ENCODE measurements around the gene KEAP1. TPM values are rescaled to one million over a fixed set of nuclear protein-coding genes. Genes with fewer than 3 reads are reported as not detected.

KEAP1 gene
- total and polyA plus RNA-seq, 4 experiments from 2014 or later: 35.7 to 60.1 (median 52.1) TPM

DNA sequence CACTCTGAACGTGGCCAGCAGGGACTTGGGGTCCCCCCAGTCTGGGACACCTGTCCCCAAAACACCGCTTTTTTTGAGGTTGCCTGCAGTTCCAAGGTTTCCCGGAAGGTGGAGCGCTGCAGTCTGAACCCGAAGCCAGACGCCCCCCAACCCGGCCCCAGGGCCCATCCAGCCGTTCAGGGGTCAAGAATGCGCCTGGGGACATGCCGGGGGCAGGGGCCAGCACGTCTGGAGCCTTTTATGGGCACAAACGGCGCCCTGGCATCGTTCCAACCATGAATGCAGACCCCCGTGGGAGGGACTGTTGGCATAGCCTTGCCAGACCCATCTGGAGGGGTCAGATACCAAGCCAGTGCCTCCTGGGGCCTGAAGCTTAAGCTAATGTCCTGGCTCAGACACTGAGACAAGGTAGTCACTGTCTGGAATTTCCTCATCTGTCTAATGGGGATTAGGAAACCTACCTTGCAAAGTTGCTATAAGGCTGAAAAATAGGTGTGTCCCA lies 7.2 kb upstream of the KEAP1 start:
- DNase-seq: peak in 4 of 5 donors; percentile 39 to 59 (median 50)
- Histone ChIP-seq H3K27ac (ENCODE audit: low read depth, low read length) (no peak overlapping the region), H3K4me3 (ENCODE audit: low read length in 2 of 2) (no peak overlapping the region), H3K36me3 (ENCODE audit: insufficient read depth, low read length) (no peaks in the 10 kb centered on the region), H3K4me1 (ENCODE audit: insufficient read depth, low read length) (peaks cover 34% of the 10 kb centered on the region), H3K9me3 (ENCODE audit: control insufficient read depth in 1 of 2, low read length in 2 of 2) (no peaks in the 10 kb centered on the region), H3K27me3 (ENCODE audit: insufficient read depth, low read length) (peaks cover 20% of the 10 kb centered on the region)
- H3K4me1 Mint-ChIP-seq: peaks cover 16 to 40% (median 21%) of the 10 kb centered on the region in 4 donors
- H3K36me3 Mint-ChIP-seq: peaks cover 0 to 2% of the 10 kb centered on the region in 2 donors
- no peak overlapping the region for H3K4me3 Mint-ChIP-seq
- ChIA-PET CTCF (ENCODE audit: partially characterized antibody) (interaction anchor here (0.8 to 2.2 kb wide), 15 partner anchors 10 to 192 kb away, joined by 3 to 7 read pairs (median 4); partner anchors contain the start of gene QTRT1), POLR2A (ENCODE audit: partially characterized antibody) (no interaction called here)
- H3K27me3 Mint-ChIP-seq: peaks cover 14 to 16% of the 10 kb centered on the region in 2 donors
- no peak overlapping the region for H3K27ac Mint-ChIP-seq
- intact Hi-C loops (cut with micrococcal nuclease): no loop called here
- no peaks in the 10 kb centered on the region for H3K9me3 Mint-ChIP-seq

DNA sequence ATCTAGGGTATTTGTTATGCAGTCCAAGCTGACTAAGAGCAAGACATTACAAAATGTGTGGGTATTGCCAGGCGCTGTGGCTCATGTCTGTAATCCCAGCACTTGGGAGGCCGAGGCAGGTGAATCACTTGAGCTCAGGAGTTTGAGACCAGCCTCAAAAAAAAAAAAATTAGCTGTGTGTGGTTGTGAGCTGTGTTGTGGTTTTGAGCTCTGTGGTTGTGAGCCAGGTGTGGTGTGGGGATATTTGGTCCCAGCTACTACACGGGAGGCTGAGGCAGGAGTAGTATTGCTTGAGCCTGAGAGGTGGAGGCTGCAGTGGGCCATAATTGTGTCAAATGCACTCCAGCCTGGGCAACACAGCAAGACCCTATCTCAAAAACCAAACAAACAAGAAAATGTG lies 5.6 kb upstream of the KEAP1 start:
- peaks cover 15 to 35% (median 22%) of the 10 kb centered on the region in 4 donors for H3K4me1 Mint-ChIP-seq
- Histone ChIP-seq H3K4me1 (ENCODE audit: insufficient read depth, low read length) (peaks cover 24% of the 10 kb centered on the region), H3K9me3 (ENCODE audit: control insufficient read depth in 1 of 2, low read length in 2 of 2) (no peaks in the 10 kb centered on the region), H3K27me3 (ENCODE audit: insufficient read depth, low read length) (peaks cover 8% of the 10 kb centered on the region), H3K27ac (ENCODE audit: low read depth, low read length) (no peak overlapping the region), H3K36me3 (ENCODE audit: insufficient read depth, low read length) (no peaks in the 10 kb centered on the region), H3K4me3 (ENCODE audit: low read length in 2 of 2) (no peak overlapping the region)
- intact Hi-C loops (cut with micrococcal nuclease): loop anchor here (10.0 kb wide), 1 partner anchor 196 kb away; the partner anchor contains the start of gene QTRT1
- no peaks in the 10 kb centered on the region for H3K9me3 Mint-ChIP-seq
- no peak for DNase-seq
- peak overlapping the region in 2 of 8 donors; percentile 11 to 12 for H3K4me3 Mint-ChIP-seq
- POLR2A ChIA-PET (ENCODE audit: partially characterized antibody): interaction anchor here (1.3 kb wide), 1 partner anchor 60 kb away, joined by 3 read pairs; no protein-coding TSS in a partner anchor
- peaks cover 8% of the 10 kb centered on the region in 2 donors for H3K27me3 Mint-ChIP-seq
- CTCF ChIA-PET (ENCODE audit: partially characterized antibody): interaction anchor here (0.6 to 3.2 kb wide), 18 partner anchors 8 to 695 kb away, joined by 3 to 15 read pairs (median 4); partner anchors contain the start of gene QTRT1
- H3K36me3 Mint-ChIP-seq: peaks cover 0 to 2% of the 10 kb centered on the region in 2 donors
- H3K27ac Mint-ChIP-seq: peak overlapping the region in 2 of 7 donors; percentile 55 to 61

DNA sequence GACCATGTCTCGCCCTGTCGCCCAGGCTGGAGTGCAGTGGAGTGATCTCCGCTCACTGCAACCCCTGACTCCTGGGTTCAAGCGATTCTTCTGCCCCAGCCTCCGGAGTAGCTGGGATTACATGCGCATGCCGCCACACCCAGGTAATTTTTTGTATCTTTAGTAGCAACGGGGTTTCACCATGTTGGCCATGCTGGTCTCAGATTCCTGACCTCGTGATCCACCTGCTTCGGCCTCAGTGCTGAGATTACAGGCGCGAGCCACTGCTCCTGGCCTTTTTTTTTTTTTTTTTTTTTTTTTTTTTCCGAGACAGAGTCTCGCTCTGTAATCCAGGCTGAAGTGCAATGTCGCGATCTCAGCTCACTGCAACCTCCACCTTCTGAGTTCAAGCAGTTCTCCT lies 4.9 kb upstream of the KEAP1 start:
- POLR2A ChIA-PET (ENCODE audit: partially characterized antibody): interaction anchor here (0.6 to 1.3 kb wide), 2 partner anchors 60 to 95 kb away, joined by 3 to 4 read pairs; no protein-coding TSS in a partner anchor
- Histone ChIP-seq H3K4me1 (ENCODE audit: insufficient read depth, low read length) (peaks cover 28% of the 10 kb centered on the region), H3K36me3 (ENCODE audit: insufficient read depth, low read length) (no peaks in the 10 kb centered on the region), H3K4me3 (ENCODE audit: low read length in 2 of 2) (no peak overlapping the region), H3K27me3 (ENCODE audit: insufficient read depth, low read length) (peaks cover 1% of the 10 kb centered on the region), H3K27ac (ENCODE audit: low read depth, low read length) (no peak overlapping the region), H3K9me3 (ENCODE audit: control insufficient read depth in 1 of 2, low read length in 2 of 2) (no peaks in the 10 kb centered on the region)
- H3K27ac Mint-ChIP-seq: no peak overlapping the region
- intact Hi-C loops (cut with micrococcal nuclease): loop anchor here (10.0 kb wide), 1 partner anchor 197 kb away; the partner anchor contains the start of gene QTRT1
- H3K4me1 Mint-ChIP-seq: peaks cover 11 to 33% (median 19%) of the 10 kb centered on the region in 4 donors
- H3K27me3 Mint-ChIP-seq: peaks cover 2% of the 10 kb centered on the region in 2 donors
- no peak overlapping the region for H3K4me3 Mint-ChIP-seq
- CTCF ChIA-PET (ENCODE audit: partially characterized antibody): interaction anchor here (0.6 to 3.2 kb wide), 19 partner anchors 8 to 694 kb away, joined by 3 to 15 read pairs (median 3); partner anchors contain the start of gene QTRT1
- no peak for DNase-seq
- peaks cover 0 to 3% of the 10 kb centered on the region in 2 donors for H3K36me3 Mint-ChIP-seq
- H3K9me3 Mint-ChIP-seq: peaks cover 0 to 1% (median 0%) of the 10 kb centered on the region in 8 donors

DNA sequence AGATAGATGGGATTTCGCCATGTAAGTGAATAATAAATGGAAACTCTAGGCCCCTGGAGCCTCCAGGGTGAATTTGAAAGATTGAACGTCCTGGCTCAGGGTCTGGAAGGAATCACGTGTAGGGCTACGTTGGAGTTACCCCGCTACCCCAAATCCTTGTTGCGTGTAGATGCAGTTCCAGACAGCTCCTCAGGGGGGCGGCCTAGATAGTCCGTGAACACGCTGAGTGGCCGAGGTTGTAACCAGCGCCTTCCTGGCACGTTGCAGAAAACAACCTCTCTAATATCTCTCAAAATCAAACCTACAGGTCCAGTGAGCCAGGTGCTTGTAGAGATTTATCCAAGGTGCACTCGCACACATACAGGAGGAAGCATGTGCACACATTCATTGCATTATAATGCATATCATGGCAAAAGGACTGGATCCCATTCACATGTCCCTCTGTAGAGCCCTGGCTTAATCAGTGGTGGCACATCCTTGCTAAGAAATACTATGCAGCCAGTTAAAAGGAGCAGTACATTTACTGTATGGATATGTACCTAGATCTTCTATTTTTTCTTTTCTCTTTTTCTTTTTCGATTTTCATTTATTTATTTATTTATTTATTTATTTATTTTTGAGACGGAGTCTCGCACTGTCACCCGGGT lies 2.5 kb upstream of the KEAP1 start:
- H3K4me3 ChIP-seq (ENCODE audit: low read length in 2 of 2): no peak overlapping the region
- ChIA-PET CTCF (ENCODE audit: partially characterized antibody) (interaction anchor here (0.7 to 3.2 kb wide), 10 partner anchors 9 to 139 kb away, joined by 3 to 12 read pairs (median 4); no protein-coding TSS in a partner anchor), POLR2A (ENCODE audit: partially characterized antibody) (interaction anchor here (0.5 to 1.5 kb wide), 3 partner anchors 53 to 62 kb away, joined by 3 to 10 read pairs (median 4); partner anchors contain the start of gene KRI1)
- intact Hi-C loops (cut with micrococcal nuclease): loop anchor here (1.0 to 10.0 kb wide), 4 partner anchors 37 to 199 kb away; partner anchors contain the start of genes ATG4D and QTRT1
- H3K9me3 Mint-ChIP-seq: peaks cover 0 to 1% (median 0%) of the 10 kb centered on the region in 8 donors
- peak; percentile 74 to 81 (median 78) for DNase-seq
- H3K9me3 ChIP-seq (ENCODE audit: control insufficient read depth in 1 of 2, low read length in 2 of 2): no peaks in the 10 kb centered on the region
- H3K27ac ChIP-seq (ENCODE audit: low read depth, low read length): no peak overlapping the region
- no peaks in the 10 kb centered on the region for H3K27me3 Mint-ChIP-seq
- peaks cover 41% of the 10 kb centered on the region for H3K4me1 ChIP-seq (ENCODE audit: insufficient read depth, low read length)
- H3K36me3 Mint-ChIP-seq: peaks cover 0 to 5% of the 10 kb centered on the region in 2 donors
- H3K27ac Mint-ChIP-seq: peak overlapping the region; percentile 42 to 84 (median 73)
- peaks cover 15 to 43% (median 27%) of the 10 kb centered on the region in 4 donors for H3K4me1 Mint-ChIP-seq
- H3K4me3 Mint-ChIP-seq: peak overlapping the region in 6 of 8 donors; percentile 26 to 80 (median 66)
- H3K27me3 ChIP-seq (ENCODE audit: insufficient read depth, low read length): no peaks in the 10 kb centered on the region
- no peaks in the 10 kb centered on the region for H3K36me3 ChIP-seq (ENCODE audit: insufficient read depth, low read length)

DNA sequence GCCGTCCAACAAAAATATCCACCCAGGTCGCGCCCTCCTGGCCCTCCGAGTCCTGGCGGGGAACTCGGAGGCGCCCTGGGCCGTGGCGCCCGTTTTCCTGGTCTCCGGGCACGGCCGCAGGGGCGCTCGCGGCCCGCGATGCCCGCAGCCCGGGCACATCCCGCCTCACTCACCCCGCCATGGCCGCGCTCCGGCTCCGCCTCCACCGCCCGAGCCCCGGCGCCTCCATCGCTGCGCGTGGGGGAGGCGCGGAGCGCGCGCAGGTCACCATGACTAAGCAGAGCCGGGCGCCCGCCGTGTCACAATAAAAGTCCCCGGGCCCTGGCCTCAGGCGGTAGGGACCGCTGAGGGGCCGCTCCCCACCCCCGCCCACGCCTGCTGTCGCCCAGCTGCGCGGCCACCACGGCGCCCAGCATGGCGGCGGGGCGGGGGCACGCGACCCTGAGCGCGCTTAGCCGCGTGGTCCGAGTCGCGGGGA lies 593 bp downstream of the KEAP1 start:
- Mint-ChIP-seq H3K4me3 (peak overlapping the region; percentile 84 to 90 (median 88)), H3K27ac (peak overlapping the region; percentile 81 to 94 (median 90)), H3K9me3 (peaks cover 0 to 1% (median 0%) of the 10 kb centered on the region in 8 donors), H3K36me3 (peaks cover 8 to 20% of the 10 kb centered on the region in 2 donors), H3K4me1 (peaks cover 21 to 49% (median 35%) of the 10 kb centered on the region in 4 donors), H3K27me3 (no peaks in the 10 kb centered on the region)
- peaks cover 9% of the 10 kb centered on the region for H3K36me3 ChIP-seq (ENCODE audit: insufficient read depth, low read length)
- H3K27ac ChIP-seq (ENCODE audit: low read depth, low read length): peak overlapping the region; percentile 87
- CTCF ChIA-PET (ENCODE audit: partially characterized antibody): interaction anchor here (1.9 kb wide), 1 partner anchor 19 kb away, joined by 4 read pairs; no protein-coding TSS in a partner anchor
- POLR2A ChIA-PET (ENCODE audit: partially characterized antibody): interaction anchor here (0.6 to 1.0 kb wide), 3 partner anchors 65 to 153 kb away, joined by 3 to 4 read pairs (median 3); no protein-coding TSS in a partner anchor
- peak; percentile 83 to 88 (median 87) for DNase-seq
- peaks cover 47% of the 10 kb centered on the region for H3K4me1 ChIP-seq (ENCODE audit: insufficient read depth, low read length)
- intact Hi-C loops (cut with micrococcal nuclease): loop anchor here (2.0 to 10.0 kb wide), 4 partner anchors 24 to 202 kb away; partner anchors contain the start of gene QTRT1
- H3K27me3 ChIP-seq (ENCODE audit: insufficient read depth, low read length): no peaks in the 10 kb centered on the region
- no peaks in the 10 kb centered on the region for H3K9me3 ChIP-seq (ENCODE audit: control insufficient read depth in 1 of 2, low read length in 2 of 2)
- peak overlapping the region; percentile 50 to 97 for H3K4me3 ChIP-seq (ENCODE audit: low read length in 2 of 2)

DNA sequence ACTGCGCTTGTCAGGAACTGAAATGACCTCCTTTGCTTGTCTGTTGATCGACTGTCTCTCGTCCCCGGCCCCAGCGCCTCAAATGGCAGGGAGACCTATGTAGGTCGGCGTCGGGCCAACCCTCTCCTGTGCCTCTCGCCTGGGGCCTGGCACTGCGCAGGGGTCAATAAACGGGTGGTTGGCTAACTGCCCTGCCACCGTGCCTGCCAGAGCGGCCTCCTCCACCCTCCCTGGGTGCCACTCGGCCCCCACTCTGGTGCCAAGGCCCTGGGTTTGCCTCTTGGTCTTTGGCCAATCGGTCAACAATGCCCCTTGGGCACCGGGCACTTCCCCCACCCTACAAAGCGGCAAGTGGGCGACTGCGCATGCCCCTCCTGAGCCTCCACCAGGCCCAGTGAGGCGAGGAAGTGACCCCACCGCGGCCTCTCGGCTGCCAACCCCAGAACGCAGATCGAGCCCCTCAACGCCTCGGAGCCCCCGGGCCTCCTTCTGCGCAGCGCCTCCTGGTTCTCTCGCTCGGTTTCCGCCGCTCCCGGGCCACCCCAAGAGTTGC lies 1.1 kb downstream of the KEAP1 start:
- intact Hi-C loops (cut with micrococcal nuclease): loop anchor here (2.0 to 10.0 kb wide), 4 partner anchors 23 to 203 kb away; partner anchors contain the start of gene QTRT1
- H3K9me3 Mint-ChIP-seq: peaks cover 0 to 1% (median 0%) of the 10 kb centered on the region in 8 donors
- Histone ChIP-seq H3K36me3 (ENCODE audit: insufficient read depth, low read length) (peaks cover 9% of the 10 kb centered on the region), H3K4me3 (ENCODE audit: low read length in 2 of 2) (peak overlapping the region; percentile 50 to 97), H3K9me3 (ENCODE audit: control insufficient read depth in 1 of 2, low read length in 2 of 2) (no peaks in the 10 kb centered on the region), H3K4me1 (ENCODE audit: insufficient read depth, low read length) (peaks cover 47% of the 10 kb centered on the region), H3K27me3 (ENCODE audit: insufficient read depth, low read length) (no peaks in the 10 kb centered on the region), H3K27ac (ENCODE audit: low read depth, low read length) (peak overlapping the region; percentile 87)
- POLR2A ChIA-PET (ENCODE audit: partially characterized antibody): interaction anchor here (0.8 to 1.0 kb wide), 2 partner anchors 66 to 97 kb away, joined by 3 to 4 read pairs; no protein-coding TSS in a partner anchor
- no peaks in the 10 kb centered on the region for H3K27me3 Mint-ChIP-seq
- CTCF ChIA-PET (ENCODE audit: partially characterized antibody): interaction anchor here (2.2 kb wide), 1 partner anchor 10 kb away, joined by 10 read pairs; no protein-coding TSS in a partner anchor
- peaks cover 8 to 25% of the 10 kb centered on the region in 2 donors for H3K36me3 Mint-ChIP-seq
- H3K4me3 Mint-ChIP-seq: peak overlapping the region; percentile 84 to 90 (median 88)
- peaks cover 25 to 54% (median 38%) of the 10 kb centered on the region in 4 donors for H3K4me1 Mint-ChIP-seq
- peak overlapping the region; percentile 81 to 94 (median 90) for H3K27ac Mint-ChIP-seq
- DNase-seq: no peak
